Sigmoid colon (tissue), 7 donors: ENCODE data around the gene OR7G3. TPM values are rescaled to one million over a fixed set of nuclear protein-coding genes. Genes with fewer than 3 reads are reported as not detected.

Source experiments
- DNase-seq: peaks from one replicate; pipeline ENCODE4 v3.0.0-alpha.2; 2019
- H3K27ac ChIP-seq, 4 donors: fragments of 200-600 bp; sonication (generic); one replicate each; pipeline ENCODE4 v1.5.1; 2016 to 2019; ENCODE audit warnings: mild to moderate bottlenecking in 1 of 4
- H3K27me3 ChIP-seq, 3 donors: fragments of 200-600 bp; sonication (generic); one replicate each; pipeline ENCODE4 v1.5.1; 2019; ENCODE audit warnings: mild to moderate bottlenecking in 1 of 3
- H3K36me3 ChIP-seq, 4 donors: fragments of 200-600 bp; sonication (generic); one replicate each; pipeline ENCODE4 v1.5.1; 2016 to 2019
- H3K4me1 ChIP-seq, 4 donors: fragments of 200-600 bp; sonication (generic); one replicate each; pipeline ENCODE4 v1.5.1; 2017 to 2019
- H3K4me3 ChIP-seq, 4 donors: fragments of 200-600 bp; sonication (generic); one replicate each; pipeline ENCODE4 v1.5.1; 2017 to 2019; ENCODE audit warnings: mild to moderate bottlenecking in 2 of 4, moderate library complexity in 1 of 4
- H3K9me3 ChIP-seq, 4 donors: fragments of 200-600 bp in 3 of 4; sonication (generic) in 3 of 4; one replicate each; pipeline versions ENCODE4 v1.5.1 to v1.6.1; 2013 to 2019
- EP300 ChIP-seq, 4 donors: sonication (generic); formaldehyde crosslinking; IDR thresholded peaks; one replicate each; pipeline ENCODE4 v1.6.1; 2017; ENCODE audit warnings: antibody characterized with exemption in 4 of 4
- POLR2A ChIP-seq, 2 donors: fragments of 450-650 bp; IDR thresholded peaks; one replicate each; pipeline ENCODE4 v1.6.1; 2016; ENCODE audit warnings: antibody characterized with exemption in 2 of 2, mild to moderate bottlenecking in 2 of 2, moderate library complexity in 2 of 2
- POLR2AphosphoS5 ChIP-seq, 4 donors: sonication (generic); formaldehyde crosslinking; IDR thresholded peaks; one replicate each; pipeline ENCODE4 v1.6.1; 2017; ENCODE audit warnings: antibody characterized with exemption in 4 of 4
- WGBS, 2 donors: extraction: QIAGEN DNeasy Blood & Tissue Kit; methylation state at CpG; one replicate each; pipeline ENCODE4 v1.1.7; 2013; 5-methylcytosine and 5-hydroxymethylcytosine counted together
- intact Hi-C: fragments of 100-400 bp; cut with DNase I; formaldehyde crosslinking; loops from one replicate; pipeline ENCODE4 v1.15.1; 2023
- polyA plus RNA-seq, 3 donors: library from polyadenylated mRNA; stranded (reverse); fragments of 200-250 nt; gene quantifications; one replicate each; pipeline ENCODE4 v1.2.3, GENCODE V29; 2013
- total RNA-seq, 4 donors: library from RNA; depleted of rRNA; stranded (reverse); fragments of >200 nt; gene quantifications; one replicate each; pipeline ENCODE4 v1.1.0, GENCODE V29; 2016
- TF ChIP-seq, protein P1 (sequence below), 4 experiments: fragments of 450-650 bp in 3 of 4; fragments of 200-600 bp in 1 of 4; IDR thresholded peaks; one replicate each; pipeline ENCODE4 v1.5.1; 2016 to 2019; ENCODE audit warnings: antibody characterized with exemption in 4 of 4, mild to moderate bottlenecking in 3 of 4, moderate library complexity in 2 of 4
- donor health status: healthy with polysubstance abuse.
- donor health status: Bipolar disorder and iron deficiency.
- donor health status: healthy.

OR7G3 gene
- total and polyA plus RNA-seq, 7 donors = not detected

DNA sequence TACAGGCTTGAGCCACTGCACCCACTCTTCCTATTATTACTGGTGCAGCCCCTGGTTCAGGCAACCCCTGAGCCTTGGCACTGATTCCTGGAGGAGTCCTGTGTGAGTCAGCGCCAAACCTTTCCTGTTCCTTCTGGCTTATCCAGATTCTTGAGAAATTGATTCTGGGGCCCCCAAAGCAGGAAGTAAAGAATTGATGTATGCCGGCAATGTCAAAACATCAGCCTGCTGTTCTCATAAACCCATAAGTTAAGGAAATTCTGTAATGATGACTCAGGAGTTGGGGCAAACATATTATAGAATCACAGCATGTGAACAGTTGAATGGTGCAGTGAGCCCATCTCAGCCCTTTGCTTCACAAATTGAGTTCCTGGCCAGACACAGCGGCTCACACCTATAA, 1.4 kb upstream of the OR7G3 start:
- DNase-seq = no peak
- no peaks in the 10 kb centered on the region for H3K9me3 ChIP-seq
- no peaks in the 10 kb centered on the region for H3K4me1 ChIP-seq
- H3K27me3 ChIP-seq = peaks cover 0 to 22% (median 0%) of the 10 kb centered on the region in 3 donors
- no peak for TF ChIP-seq POLR2AphosphoS5 (IDR thresholded peaks at IDR 0.05)
- TF ChIP-seq, protein P1, sequence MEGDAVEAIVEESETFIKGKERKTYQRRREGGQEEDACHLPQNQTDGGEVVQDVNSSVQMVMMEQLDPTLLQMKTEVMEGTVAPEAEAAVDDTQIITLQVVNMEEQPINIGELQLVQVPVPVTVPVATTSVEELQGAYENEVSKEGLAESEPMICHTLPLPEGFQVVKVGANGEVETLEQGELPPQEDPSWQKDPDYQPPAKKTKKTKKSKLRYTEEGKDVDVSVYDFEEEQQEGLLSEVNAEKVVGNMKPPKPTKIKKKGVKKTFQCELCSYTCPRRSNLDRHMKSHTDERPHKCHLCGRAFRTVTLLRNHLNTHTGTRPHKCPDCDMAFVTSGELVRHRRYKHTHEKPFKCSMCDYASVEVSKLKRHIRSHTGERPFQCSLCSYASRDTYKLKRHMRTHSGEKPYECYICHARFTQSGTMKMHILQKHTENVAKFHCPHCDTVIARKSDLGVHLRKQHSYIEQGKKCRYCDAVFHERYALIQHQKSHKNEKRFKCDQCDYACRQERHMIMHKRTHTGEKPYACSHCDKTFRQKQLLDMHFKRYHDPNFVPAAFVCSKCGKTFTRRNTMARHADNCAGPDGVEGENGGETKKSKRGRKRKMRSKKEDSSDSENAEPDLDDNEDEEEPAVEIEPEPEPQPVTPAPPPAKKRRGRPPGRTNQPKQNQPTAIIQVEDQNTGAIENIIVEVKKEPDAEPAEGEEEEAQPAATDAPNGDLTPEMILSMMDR (IDR thresholded peaks at IDR 0.05) = no peak
- no peak for TF ChIP-seq EP300 (IDR thresholded peaks at IDR 0.05)
- no peak for TF ChIP-seq POLR2A (IDR thresholded peaks at IDR 0.05)
- no peak overlapping the region for H3K27ac ChIP-seq
- H3K4me3 ChIP-seq = no peak overlapping the region
- WGBS, 2 donors = 59 to 66% methylated on average over 3 of the region's 3 CpGs
- intact Hi-C loops = no loop called here
- no peaks in the 10 kb centered on the region for H3K36me3 ChIP-seq

DNA sequence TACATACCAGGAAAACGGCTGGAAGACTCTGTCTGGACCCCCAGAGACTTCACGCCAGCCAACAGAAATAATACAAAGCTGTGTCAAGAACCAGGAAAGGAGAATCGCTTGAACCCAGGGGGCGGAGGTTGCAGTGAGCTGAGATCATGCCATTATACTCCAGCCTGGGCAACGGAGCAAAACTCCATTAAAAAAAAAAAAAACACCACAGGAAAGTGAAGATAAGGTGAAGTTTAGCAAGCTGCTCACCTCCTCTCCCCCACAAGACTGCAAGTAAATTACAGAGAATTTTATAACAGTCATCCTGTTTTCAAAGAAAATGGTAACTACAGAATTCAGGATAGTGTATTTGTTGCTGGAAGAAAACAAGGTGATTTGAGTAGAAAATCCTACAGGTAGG, 10.2 kb downstream of the OR7G3 start:
- no peaks in the 10 kb centered on the region for H3K4me1 ChIP-seq
- peaks cover 0 to 12% (median 0%) of the 10 kb centered on the region in 3 donors for H3K27me3 ChIP-seq
- no peak overlapping the region for H3K4me3 ChIP-seq
- no peak overlapping the region for H3K27ac ChIP-seq
- intact Hi-C loops = no loop called here
- no peaks in the 10 kb centered on the region for H3K9me3 ChIP-seq
- no peak for DNase-seq
- TF ChIP-seq POLR2AphosphoS5 (IDR thresholded peaks at IDR 0.05) (no peak), POLR2A (IDR thresholded peaks at IDR 0.05) (no peak), EP300 (IDR thresholded peaks at IDR 0.05) (no peak)
- TF ChIP-seq, protein P1 (IDR thresholded peaks at IDR 0.05) = no peak
- no peaks in the 10 kb centered on the region for H3K36me3 ChIP-seq
- 56 to 62% methylated on average over 5 of the region's 5 CpGs for WGBS, 2 donors

DNA sequence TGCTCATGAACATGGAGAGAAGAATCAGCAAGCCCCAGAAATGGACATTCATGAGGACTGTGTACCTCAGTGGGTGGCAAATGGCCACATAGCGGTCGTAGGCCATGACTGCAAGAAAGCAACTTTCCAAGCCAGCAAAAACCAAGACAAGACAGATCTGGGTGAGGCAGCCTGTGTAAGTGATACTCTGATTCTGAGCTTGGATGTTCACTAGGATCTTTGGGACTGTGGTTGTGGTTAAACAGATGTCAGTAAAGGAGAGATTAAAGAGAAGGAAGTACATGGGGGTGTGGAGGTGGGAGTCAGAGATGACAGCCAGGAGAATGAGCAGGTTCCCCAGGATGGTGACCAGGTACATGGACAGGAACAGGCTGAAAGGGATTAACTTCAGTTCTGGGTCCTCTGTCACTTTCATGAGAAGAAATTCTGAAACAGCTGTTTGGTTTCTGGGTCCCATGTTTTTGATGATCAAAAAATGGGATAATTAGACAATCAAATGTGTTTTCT, 11.4 kb downstream of the OR7G3 start, which contains the start of gene OR7G1:
Gene OR7G1, minus strand, starts transcription at position 457 of the 507 bp plus-strand sequence. Its CDS starts 0 bp downstream, at position 457.
- 83 to 91% methylated on average over 2 of the region's 2 CpGs for WGBS, 2 donors
- Histone ChIP-seq H3K27me3 (peaks cover 0 to 12% (median 0%) of the 10 kb centered on the region in 3 donors), H3K4me3 (no peak within 1 kb of the TSS), H3K27ac (no peak within 1 kb of the TSS), H3K36me3 (no peaks in the 10 kb centered on the region), H3K9me3 (no peaks in the 10 kb centered on the region), H3K4me1 (no peaks in the 10 kb centered on the region)
- DNase-seq = no peak
- TF ChIP-seq, protein P1 (IDR thresholded peaks at IDR 0.05) = no peak
- TF ChIP-seq EP300 (IDR thresholded peaks at IDR 0.05) (no peak), POLR2A (IDR thresholded peaks at IDR 0.05) (no peak), POLR2AphosphoS5 (IDR thresholded peaks at IDR 0.05) (no peak)
- intact Hi-C loops = no loop called here

DNA sequence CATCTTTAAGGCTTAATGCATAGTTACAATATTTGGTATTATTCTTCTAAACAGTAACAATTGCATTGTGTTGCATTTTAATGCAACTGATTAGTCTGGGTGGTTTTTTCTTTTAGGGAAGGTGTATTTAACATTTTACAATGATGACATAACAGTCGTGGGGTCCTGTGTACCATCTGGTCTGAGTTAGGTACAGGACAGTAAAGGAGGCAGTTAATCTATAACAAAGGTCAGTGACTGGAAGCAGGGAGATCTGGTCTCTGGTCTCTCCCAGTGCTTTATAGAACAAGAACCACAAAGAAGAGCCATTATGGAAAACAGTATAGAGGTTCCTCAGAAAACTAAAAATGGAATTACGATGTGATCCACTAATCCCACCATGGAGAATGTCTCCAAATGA, 16.8 kb downstream of the OR7G3 start:
- Histone ChIP-seq H3K36me3 (no peaks in the 10 kb centered on the region), H3K27me3 (peaks cover 0 to 18% (median 0%) of the 10 kb centered on the region in 3 donors), H3K4me1 (no peaks in the 10 kb centered on the region), H3K9me3 (no peaks in the 10 kb centered on the region), H3K27ac (no peak overlapping the region), H3K4me3 (no peak overlapping the region)
- intact Hi-C loops = no loop called here
- no peak for DNase-seq
- WGBS, 2 donors = 26 to 47% methylated on average over 2 of the region's 2 CpGs
- TF ChIP-seq POLR2A (IDR thresholded peaks at IDR 0.05) (no peak), POLR2AphosphoS5 (IDR thresholded peaks at IDR 0.05) (no peak), EP300 (IDR thresholded peaks at IDR 0.05) (no peak)
- TF ChIP-seq, protein P1 (IDR thresholded peaks at IDR 0.05) = no peak

DNA sequence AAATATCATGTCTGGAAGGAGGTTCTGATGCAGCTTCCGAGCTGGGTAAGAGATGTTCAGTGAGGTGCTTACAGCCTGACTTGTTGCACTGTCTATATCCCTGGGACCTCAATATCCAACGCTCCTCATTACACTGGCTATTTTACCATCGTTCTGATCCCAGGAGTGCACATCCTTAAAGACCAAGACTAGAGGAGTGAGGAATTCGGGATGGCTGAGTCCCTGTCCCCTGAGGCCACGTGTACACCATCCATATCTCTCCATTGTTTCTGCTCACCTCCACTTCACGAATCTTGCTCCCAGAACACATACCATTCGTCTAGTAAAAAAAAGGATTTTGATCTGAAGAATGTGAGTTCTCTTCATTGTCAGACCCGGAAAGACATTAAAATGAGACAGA, 19.4 kb downstream of the OR7G3 start, which contains the start of gene OR7G2:
Gene OR7G2, minus strand, starts transcription at position 101 of the 400 bp plus-strand sequence. CDS start 4,232 bp downstream, outside the sequence.
- Histone ChIP-seq H3K27ac (no peak within 1 kb of the TSS), H3K36me3 (no peaks in the 10 kb centered on the region), H3K4me1 (no peaks in the 10 kb centered on the region), H3K27me3 (peaks cover 0 to 11% (median 0%) of the 10 kb centered on the region in 3 donors), H3K4me3 (no peak within 1 kb of the TSS), H3K9me3 (no peaks in the 10 kb centered on the region)
- intact Hi-C loops = no loop called here
- no peak for DNase-seq
- no peak for TF ChIP-seq EP300 (IDR thresholded peaks at IDR 0.05)
- 41 to 63% methylated on average over 8 of the region's 8 CpGs for WGBS, 2 donors
